Measurements from ENCODE around the gene PIP4K2A.

DNA sequence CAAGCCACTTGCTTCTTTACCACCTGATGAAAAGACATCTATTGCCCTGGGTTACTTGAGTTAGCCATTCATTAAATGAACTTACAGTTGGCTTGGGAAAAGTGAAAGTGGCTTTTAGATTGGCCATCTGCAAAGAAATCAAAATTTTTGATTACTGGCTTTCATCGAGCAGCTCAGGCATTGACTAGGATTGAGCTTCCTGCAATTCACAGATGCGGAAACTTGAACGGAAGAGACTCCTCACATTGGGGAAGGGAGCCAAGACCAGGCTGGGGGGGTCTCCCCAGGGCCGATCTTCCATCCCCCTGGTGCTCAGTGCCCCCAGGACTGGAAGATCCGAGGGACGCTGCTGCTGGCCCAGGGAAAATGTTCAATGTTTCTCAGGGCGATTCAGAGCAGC lies 145.4 kb downstream of the PIP4K2A start:
- TF ChIP-seq, protein P1, sequence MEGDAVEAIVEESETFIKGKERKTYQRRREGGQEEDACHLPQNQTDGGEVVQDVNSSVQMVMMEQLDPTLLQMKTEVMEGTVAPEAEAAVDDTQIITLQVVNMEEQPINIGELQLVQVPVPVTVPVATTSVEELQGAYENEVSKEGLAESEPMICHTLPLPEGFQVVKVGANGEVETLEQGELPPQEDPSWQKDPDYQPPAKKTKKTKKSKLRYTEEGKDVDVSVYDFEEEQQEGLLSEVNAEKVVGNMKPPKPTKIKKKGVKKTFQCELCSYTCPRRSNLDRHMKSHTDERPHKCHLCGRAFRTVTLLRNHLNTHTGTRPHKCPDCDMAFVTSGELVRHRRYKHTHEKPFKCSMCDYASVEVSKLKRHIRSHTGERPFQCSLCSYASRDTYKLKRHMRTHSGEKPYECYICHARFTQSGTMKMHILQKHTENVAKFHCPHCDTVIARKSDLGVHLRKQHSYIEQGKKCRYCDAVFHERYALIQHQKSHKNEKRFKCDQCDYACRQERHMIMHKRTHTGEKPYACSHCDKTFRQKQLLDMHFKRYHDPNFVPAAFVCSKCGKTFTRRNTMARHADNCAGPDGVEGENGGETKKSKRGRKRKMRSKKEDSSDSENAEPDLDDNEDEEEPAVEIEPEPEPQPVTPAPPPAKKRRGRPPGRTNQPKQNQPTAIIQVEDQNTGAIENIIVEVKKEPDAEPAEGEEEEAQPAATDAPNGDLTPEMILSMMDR (IDR thresholded peaks at IDR 0.05; ENCODE audit: control extremely low read depth in 1 of 3, insufficient read depth in 1 of 3, low read depth in 1 of 3, low read length in 3 of 3) = no peak
- no peak for TF ChIP-seq SIX5 (IDR thresholded peaks at IDR 0.05; ENCODE audit: low read depth, low read length)
- no peak for TF ChIP-seq RBBP5 (IDR thresholded peaks at IDR 0.05; ENCODE audit: borderline replicate concordance, low read depth, low read length)
- TF ChIP-seq SIN3A (conservative IDR thresholded peaks at IDR 0.05 in 1 of 2, IDR thresholded peaks at IDR 0.05 in 1 of 2; ENCODE audit: low read depth in 1 of 2, low read length in 2 of 2) = no peak
- TF ChIP-seq POLR2A (IDR thresholded peaks at IDR 0.05; ENCODE audit: control extremely low read depth in 1 of 2, low read depth in 2 of 2, low read length in 2 of 2) = no peak
- TF ChIP-seq EZH2 (IDR thresholded peaks at IDR 0.05; ENCODE audit: low read depth, low read length, severe bottlenecking) = no peak
- TF ChIP-seq CEBPB (IDR thresholded peaks at IDR 0.05; ENCODE audit: low read depth, low read length) = no peak
- no peak for TF ChIP-seq TEAD4 (IDR thresholded peaks at IDR 0.05; ENCODE audit: low read depth, low read length)
- no peak for TF ChIP-seq MAFK (IDR thresholded peaks at IDR 0.05; ENCODE audit: low read depth, low read length)

Measured in H1 (cell line).